IPS-15b (cell line): ENCODE results near the gene ACSL6.

Experiments
- H3K27me3 ChIP-seq: one replicate; pipeline ENCODE4 v1.6.1; 2013; ENCODE audit warnings: low read length; ENCODE audit not compliant: control insufficient read depth, insufficient read depth
- H3K36me3 ChIP-seq: one replicate; pipeline ENCODE4 v1.6.1; 2013; ENCODE audit warnings: low read length; ENCODE audit not compliant: control insufficient read depth, insufficient read depth
- H3K4me1 ChIP-seq: one replicate; pipeline ENCODE4 v1.6.1; 2013; ENCODE audit warnings: mild to moderate bottlenecking, low read length; ENCODE audit not compliant: control insufficient read depth, insufficient read depth
- H3K4me3 ChIP-seq: one replicate; pipeline ENCODE4 v1.5.1; 2013; ENCODE audit warnings: low read depth, low read length
- H3K9ac ChIP-seq: one replicate; pipeline ENCODE4 v1.6.1; 2013; ENCODE audit warnings: low read depth, mild to moderate bottlenecking, low read length
- H3K9me3 ChIP-seq: one replicate; pipeline ENCODE4 v1.6.1; 2013; ENCODE audit warnings: mild to moderate bottlenecking, low read length; ENCODE audit not compliant: control insufficient read depth, insufficient read depth

ACSL6 gene

DNA sequence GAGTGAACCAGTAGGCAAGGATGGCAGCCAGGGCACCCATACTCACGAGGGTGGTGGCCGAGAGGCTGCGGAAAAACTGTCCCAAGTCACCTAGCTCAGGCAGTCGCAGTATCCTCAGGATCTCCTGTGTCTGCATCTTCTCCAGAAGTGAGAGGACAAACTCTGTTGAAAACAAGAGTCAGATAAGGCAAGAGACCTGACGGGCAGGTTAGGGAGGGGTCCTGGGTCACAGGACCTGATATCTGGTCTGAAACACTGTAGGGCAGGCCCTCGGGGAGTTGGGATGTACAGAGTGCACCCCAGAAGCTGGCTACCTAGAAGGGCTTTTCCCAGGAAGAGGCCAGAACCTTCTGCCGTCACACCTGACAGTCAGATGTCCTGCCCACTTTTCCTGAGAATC is 17.4 kb downstream of the ACSL6 start:
- H3K9ac ChIP-seq: no peak overlapping the region
- peaks cover 6% of the 10 kb centered on the region for H3K4me1 ChIP-seq
- H3K9me3 ChIP-seq: no peaks in the 10 kb centered on the region
- H3K36me3 ChIP-seq: no peaks in the 10 kb centered on the region
- H3K27me3 ChIP-seq: no peaks in the 10 kb centered on the region
- H3K4me3 ChIP-seq: no peak overlapping the region

DNA sequence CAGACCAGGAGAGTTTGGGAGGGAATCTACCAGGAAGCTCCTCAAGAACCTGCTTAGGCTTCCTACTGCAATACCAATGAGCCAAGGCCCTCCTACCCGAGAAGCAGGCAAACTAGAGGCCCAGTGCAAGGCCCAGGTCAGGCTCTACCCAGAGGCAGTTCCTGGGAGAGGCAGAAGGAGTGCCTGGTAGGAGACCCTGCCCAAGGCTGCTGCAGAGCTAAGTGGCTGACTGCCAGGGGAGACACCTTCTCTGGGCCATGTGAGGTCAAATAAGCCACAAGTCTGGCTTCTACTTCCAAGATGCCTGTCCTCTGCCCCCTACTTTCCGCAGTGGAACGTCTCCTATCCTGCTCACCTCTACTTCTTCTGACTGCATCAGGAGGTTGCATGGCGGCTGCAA is 17.8 kb downstream of the ACSL6 start:
- Histone ChIP-seq H3K4me3 (no peak overlapping the region), H3K9ac (no peak overlapping the region), H3K9me3 (no peaks in the 10 kb centered on the region), H3K36me3 (no peaks in the 10 kb centered on the region), H3K4me1 (peaks cover 6% of the 10 kb centered on the region), H3K27me3 (no peaks in the 10 kb centered on the region)

DNA sequence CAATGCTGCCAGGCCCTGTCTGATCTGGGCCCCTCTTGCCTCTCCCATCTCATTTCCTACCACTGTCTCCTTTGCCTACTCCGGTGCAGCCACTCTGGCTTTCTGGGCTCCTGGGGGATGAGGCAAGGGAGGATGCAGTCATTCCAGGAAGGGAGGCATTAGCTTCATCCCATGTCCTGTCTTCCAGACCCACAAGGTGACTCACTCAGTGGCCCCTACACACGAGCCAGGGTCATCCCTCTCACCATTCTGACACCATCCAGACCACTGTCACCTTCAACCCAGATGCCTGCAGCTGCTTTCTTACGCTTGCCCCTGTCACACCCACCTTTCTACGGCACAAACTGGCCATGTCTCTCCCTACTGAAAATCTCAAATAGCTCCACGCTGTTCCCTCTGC is 19.1 kb downstream of the ACSL6 start:
- H3K9ac ChIP-seq: no peak overlapping the region
- peaks cover 6% of the 10 kb centered on the region for H3K4me1 ChIP-seq
- no peaks in the 10 kb centered on the region for H3K36me3 ChIP-seq
- H3K9me3 ChIP-seq: no peaks in the 10 kb centered on the region
- no peaks in the 10 kb centered on the region for H3K27me3 ChIP-seq
- H3K4me3 ChIP-seq: no peak overlapping the region

DNA sequence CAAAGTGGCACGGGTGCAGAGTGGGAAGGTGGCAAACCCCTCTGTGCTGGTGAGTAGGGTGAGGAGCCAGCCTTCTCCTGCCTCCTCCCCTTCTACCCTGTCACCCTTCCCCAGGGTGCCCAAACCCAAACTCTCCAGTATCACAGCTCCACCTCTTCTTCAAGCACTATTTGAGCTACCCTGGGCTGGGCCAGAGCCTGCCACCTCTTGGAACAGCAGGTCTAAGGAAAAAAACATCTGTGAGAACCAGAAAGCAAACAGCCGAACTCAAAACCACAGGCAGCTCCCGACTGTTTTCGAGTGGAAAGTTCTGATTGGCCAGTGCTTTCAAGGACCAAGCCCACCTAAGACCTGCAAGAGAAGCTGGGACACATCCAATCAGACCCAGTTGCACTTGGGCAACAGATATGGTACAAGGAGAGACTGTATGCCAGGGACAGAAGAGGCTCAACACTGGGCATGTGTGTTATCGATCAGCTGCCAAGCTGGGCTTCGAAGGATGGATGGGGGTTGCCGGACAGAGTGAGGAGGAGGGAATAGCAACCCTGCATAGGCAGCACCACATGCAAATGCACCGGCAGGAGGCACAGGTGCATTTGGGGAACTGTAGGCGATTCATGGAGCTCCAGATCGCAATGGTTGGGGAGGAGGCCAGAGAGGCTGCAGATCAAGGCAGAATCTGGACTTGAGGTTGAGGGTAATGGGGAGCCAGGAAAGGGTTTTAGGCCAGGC is 19.7 kb downstream of the ACSL6 start:
- H3K36me3 ChIP-seq: no peaks in the 10 kb centered on the region
- H3K9ac ChIP-seq: no peak overlapping the region
- H3K9me3 ChIP-seq: no peaks in the 10 kb centered on the region
- H3K4me1 ChIP-seq: peaks cover 6% of the 10 kb centered on the region
- no peaks in the 10 kb centered on the region for H3K27me3 ChIP-seq
- no peak overlapping the region for H3K4me3 ChIP-seq

DNA sequence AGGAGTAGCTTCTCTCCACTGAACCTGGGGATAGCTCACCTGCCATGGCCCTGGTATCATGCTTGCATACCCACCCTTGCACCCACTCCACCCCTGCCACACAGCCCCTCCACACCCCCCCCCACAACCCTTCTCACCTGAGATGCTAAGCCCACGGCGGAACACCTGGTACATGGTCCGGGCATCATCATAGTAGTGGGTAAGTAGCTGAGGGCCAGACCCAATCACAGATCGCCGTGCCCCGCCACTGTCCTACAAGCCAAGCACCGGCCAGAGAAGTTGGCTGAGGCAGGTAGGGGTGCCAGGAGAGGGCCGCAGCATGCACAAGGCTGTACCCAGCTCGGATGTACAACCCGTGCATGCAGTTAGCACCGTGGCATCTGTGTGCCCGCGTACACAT is 20.7 kb downstream of the ACSL6 start:
- no peaks in the 10 kb centered on the region for H3K9me3 ChIP-seq
- H3K4me3 ChIP-seq: no peak overlapping the region
- H3K9ac ChIP-seq: no peak overlapping the region
- peaks cover 6% of the 10 kb centered on the region for H3K4me1 ChIP-seq
- H3K27me3 ChIP-seq: no peaks in the 10 kb centered on the region
- H3K36me3 ChIP-seq: no peaks in the 10 kb centered on the region

DNA sequence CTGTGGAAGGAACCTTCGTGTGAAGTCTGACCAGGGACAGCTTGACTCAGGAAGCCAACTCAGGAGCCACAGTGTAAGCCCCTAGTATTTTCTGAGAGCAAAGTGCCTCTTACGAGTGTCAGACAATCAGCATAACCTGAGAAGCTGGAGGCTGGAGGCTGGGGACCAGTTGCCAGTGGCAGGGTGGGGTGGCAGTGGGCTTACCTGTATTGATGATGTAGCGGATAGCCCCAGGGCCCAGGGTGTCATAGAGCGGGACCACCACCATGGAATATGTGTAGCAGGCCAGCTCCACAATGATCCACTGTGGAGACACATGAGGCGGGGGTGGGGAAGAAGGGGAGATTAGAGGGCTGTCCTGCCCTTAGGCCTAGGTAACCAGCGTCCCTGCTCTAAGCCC is 22.9 kb downstream of the ACSL6 start:
- no peaks in the 10 kb centered on the region for H3K36me3 ChIP-seq
- H3K4me1 ChIP-seq: no peaks in the 10 kb centered on the region
- no peak overlapping the region for H3K4me3 ChIP-seq
- H3K9ac ChIP-seq: no peak overlapping the region
- H3K27me3 ChIP-seq: no peaks in the 10 kb centered on the region
- no peaks in the 10 kb centered on the region for H3K9me3 ChIP-seq

DNA sequence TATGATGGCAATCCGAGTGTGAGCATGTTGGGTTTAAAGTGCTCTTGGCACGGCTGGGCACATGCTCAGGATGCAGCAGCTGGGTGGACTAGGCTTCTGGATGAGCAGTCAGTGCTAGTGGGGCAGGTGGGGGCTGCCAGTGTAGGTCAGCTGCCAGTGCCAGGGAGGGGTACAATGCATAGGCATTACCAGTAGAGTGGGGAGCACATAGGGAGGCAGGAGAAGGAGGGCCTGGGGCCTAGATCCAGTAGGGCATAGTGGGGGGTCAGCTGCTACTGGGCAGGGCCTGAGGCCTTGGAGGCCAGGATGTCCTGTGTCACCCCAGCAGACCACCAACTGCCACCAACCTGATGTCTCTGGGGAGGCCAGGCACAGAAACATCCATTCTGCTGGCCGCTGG is 24.2 kb downstream of the ACSL6 start:
- no peak overlapping the region for H3K9ac ChIP-seq
- no peaks in the 10 kb centered on the region for H3K9me3 ChIP-seq

DNA sequence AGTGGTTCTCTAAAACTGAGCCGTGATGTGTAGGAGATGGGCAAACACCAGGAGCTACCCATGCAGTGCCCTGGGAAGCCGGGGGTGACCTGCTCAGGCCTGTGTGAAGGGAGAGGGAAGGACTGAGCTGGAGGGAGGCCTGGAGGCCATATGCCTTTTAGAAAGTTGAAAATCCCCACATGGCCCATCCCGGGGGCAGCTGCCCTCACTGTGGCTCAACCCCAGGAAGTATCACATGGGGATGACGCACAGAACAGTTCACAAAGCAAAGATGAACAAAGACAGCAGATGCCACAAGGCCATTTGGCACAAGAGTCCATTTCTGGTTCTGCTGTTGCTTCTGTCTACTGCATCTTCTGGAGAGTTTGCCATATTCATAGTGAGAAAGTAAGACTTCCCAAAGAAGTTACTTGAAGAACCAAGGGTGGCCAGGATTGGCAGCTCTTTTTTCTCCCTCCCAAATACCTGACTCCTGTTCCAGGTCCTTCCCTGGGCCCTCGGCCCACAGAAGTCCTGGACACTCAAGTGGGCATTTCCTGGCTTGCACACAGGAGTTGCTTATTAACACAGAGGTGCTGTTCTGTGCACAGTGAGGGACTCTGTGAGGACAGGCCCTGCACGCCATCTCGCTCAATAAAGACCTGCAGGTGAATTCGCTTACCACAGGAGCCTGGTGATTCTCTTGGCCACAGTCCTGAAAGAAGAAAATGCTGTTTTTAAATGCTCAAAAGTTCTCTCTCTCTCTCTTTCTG is 25.1 kb downstream of the ACSL6 start:
- Histone ChIP-seq H3K9ac (no peak overlapping the region), H3K9me3 (no peaks in the 10 kb centered on the region), H3K4me1 (no peaks in the 10 kb centered on the region), H3K36me3 (no peaks in the 10 kb centered on the region), H3K27me3 (no peaks in the 10 kb centered on the region), H3K4me3 (no peak overlapping the region)

More for the DNA sequence above, 24.2 kb downstream of the ACSL6 start:
- no peaks in the 10 kb centered on the region for H3K27me3 ChIP-seq
- H3K4me3 ChIP-seq: no peak overlapping the region
- H3K4me1 ChIP-seq: no peaks in the 10 kb centered on the region
- H3K36me3 ChIP-seq: no peaks in the 10 kb centered on the region

DNA sequence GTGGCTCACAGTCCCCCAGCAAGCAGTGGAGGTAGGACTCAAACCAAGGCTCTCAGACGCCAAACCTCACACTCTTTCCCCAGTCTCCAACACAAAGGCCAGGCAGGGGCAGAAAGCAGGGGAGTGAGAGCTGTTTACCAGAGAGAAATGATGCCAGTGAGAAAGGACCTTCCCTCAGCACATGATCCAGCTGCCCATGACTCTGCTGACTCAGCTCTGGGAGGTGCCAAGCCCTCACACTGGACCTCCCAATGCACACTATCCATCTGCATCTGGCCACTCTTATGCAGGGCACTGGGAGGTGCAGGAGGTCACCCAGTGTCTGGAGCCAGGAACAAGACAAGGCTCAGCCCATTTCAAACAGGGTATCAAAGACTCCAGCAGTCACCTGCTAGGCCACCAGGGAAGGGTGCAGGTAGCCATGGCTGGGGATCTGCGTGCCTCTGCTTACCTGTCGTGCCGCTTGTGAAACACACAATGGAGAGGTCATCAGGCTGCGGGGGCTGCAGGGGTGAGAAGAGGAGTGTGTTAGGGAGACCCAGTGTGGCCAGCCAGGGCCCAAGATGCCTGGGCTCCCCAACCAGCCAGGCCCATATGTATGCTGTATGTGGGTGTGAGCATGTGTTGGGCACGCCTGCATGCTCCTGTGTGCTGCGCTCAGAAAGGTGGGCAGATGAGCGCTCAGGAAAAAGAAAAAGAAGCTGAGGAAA is 26.3 kb downstream of the ACSL6 start:
- Histone ChIP-seq H3K36me3 (no peaks in the 10 kb centered on the region), H3K4me1 (no peaks in the 10 kb centered on the region), H3K9ac (no peak overlapping the region), H3K27me3 (no peaks in the 10 kb centered on the region), H3K4me3 (no peak overlapping the region), H3K9me3 (no peaks in the 10 kb centered on the region)

DNA sequence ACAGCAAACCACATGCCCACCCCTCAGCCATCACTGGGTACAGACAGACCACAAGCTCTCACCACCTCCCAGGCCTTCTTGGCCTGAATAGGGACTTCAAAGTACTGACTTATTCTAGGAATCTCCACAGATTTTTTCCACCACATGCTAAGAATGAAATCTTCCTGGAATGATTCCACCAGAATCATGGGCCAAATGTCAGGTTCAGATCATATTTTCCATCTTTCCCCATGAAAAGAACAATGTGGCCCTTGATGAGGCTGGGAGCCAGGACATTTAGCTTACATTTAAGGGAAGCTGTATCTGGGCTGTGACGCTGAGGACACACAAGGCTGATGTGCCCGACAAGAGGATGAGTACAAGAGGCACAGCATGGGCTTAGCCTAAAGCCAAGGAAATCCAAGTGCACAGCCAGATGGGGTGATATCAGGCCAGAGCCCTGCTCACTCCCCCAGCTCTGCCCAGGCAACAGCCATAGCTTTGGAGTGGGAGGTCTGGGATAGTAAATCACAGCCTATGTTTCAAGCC is 28.1 kb downstream of the ACSL6 start:
- H3K4me1 ChIP-seq: no peaks in the 10 kb centered on the region
- no peak overlapping the region for H3K9ac ChIP-seq
- no peaks in the 10 kb centered on the region for H3K27me3 ChIP-seq
- no peaks in the 10 kb centered on the region for H3K36me3 ChIP-seq
- no peak overlapping the region for H3K4me3 ChIP-seq
- no peaks in the 10 kb centered on the region for H3K9me3 ChIP-seq

DNA sequence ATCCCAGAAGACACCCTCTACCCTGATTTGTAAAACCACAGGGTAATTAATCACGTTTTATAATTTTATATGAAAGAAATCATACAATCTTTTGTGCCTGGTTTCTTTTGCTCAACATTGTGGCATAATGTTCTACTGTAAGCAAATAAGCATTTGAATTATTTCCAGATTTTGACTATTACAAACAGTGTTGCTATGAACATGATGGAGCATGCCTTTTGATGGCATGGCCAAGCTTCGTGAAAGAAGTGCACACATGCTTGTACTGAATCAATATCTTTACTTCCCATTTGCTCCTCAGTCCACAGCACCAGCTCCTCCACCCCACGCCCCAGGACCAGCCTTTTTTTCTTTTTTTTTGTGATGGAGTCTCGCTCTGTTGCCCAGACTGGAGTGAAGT is 29.9 kb downstream of the ACSL6 start:
- H3K4me1 ChIP-seq: no peaks in the 10 kb centered on the region
- H3K9ac ChIP-seq: no peak overlapping the region
- no peaks in the 10 kb centered on the region for H3K9me3 ChIP-seq
- H3K36me3 ChIP-seq: no peaks in the 10 kb centered on the region
- no peak overlapping the region for H3K4me3 ChIP-seq
- no peaks in the 10 kb centered on the region for H3K27me3 ChIP-seq
